Measurements from ENCODE around the gene KLHDC1.
"Not testable (repeated sequence)": the region's sequence is repeated elsewhere in the genome, so short reads cannot be mapped to it uniquely, and the experiment has no call there.

Gene KLHDC1

GRCh38 chr14:49727171-49727570, 34.3 kb downstream of the KLHDC1 start:
- DNase-seq: no peak

GRCh38 chr14:49732896-49733295, 40.0 kb downstream of the KLHDC1 start:
- no peak for DNase-seq

- DNase-seq: no peak
Measured at GRCh38 chr14:49733836-49734235, 40.9 kb downstream of the KLHDC1 start.

GRCh38 chr14:49735669-49736068, 42.7 kb downstream of the KLHDC1 start:
- DNase-seq: not testable (repeated sequence)

- no peak for DNase-seq
Measured at GRCh38 chr14:49745191-49745590, 52.3 kb downstream of the KLHDC1 start.

GRCh38 chr14:49746476-49746875, 53.6 kb downstream of the KLHDC1 start:
- DNase-seq: not testable (repeated sequence)

GRCh38 chr14:49754570-49755097, 61.7 kb downstream of the KLHDC1 start:
- DNase-seq: no peak

- DNase-seq: no peak
Measured at GRCh38 chr14:49755378-49755777, 62.5 kb downstream of the KLHDC1 start.

GRCh38 chr14:49761839-49762551, 69.1 kb downstream of the KLHDC1 start:
- DNase-seq: no peak

- DNase-seq: no peak
Measured at GRCh38 chr14:49766839-49767238, 73.9 kb downstream of the KLHDC1 start.

- DNase-seq: no peak
Measured at GRCh38 chr14:49767270-49767570, 74.3 kb downstream of the KLHDC1 start.

- peak; percentile 82 to 83 for DNase-seq
Measured at GRCh38 chr14:49767571-49768300, 74.8 kb downstream of the KLHDC1 start, which contains the start of gene KLHDC2. TSS of gene KLHDC2 (plus strand) at chr14:49768153. CDS start at chr14:49768469, 316 bp downstream.

GRCh38 chr14:49768301-49769121, 75.6 kb downstream of the KLHDC1 start:
- peak; percentile 61 to 67 for DNase-seq

- no peak for DNase-seq
Measured at GRCh38 chr14:49769171-49769570, 76.3 kb downstream of the KLHDC1 start.

- DNase-seq: no peak
Measured at GRCh38 chr14:49769581-49770211, 76.8 kb downstream of the KLHDC1 start.

GRCh38 chr14:49770212-49770817, 77.4 kb downstream of the KLHDC1 start:
- DNase-seq: no peak

GRCh38 chr14:49771691-49772090, 78.8 kb downstream of the KLHDC1 start:
- DNase-seq: not testable (repeated sequence)

GRCh38 chr14:49774106-49774505, 81.2 kb downstream of the KLHDC1 start:
- DNase-seq: no peak

- DNase-seq: no peak
Measured at GRCh38 chr14:49778421-49778820, 85.5 kb downstream of the KLHDC1 start.

- DNase-seq: not testable (repeated sequence)
Measured at GRCh38 chr14:49781040-49781439, 88.1 kb downstream of the KLHDC1 start.

- DNase-seq: no peak
Measured at GRCh38 chr14:49783394-49784014, 90.6 kb downstream of the KLHDC1 start.

GRCh38 chr14:49786315-49786714, 93.4 kb downstream of the KLHDC1 start:
- no peak for DNase-seq

All from activated CD4-positive, alpha-beta T cell treated with anti-CD3 and anti-CD28 coated beads for 4 hours (primary cell).